M059J (cell line): Measurements from ENCODE around the gene C10orf67. TPM values are rescaled to one million over a fixed set of nuclear protein-coding genes. Genes with fewer than 3 reads are reported as not detected.
A peak's percentile ranks its signal among the peaks of the same experiment; 100 is the strongest.

Experiments used
- DNase-seq: peaks from one replicate; pipeline ENCODE4 v3.0.0-alpha.2; 2012; ENCODE audit warnings: low read depth
- total RNA-seq: library from RNA; depleted of rRNA; stranded (reverse); fragments of >200 nt; shearing (Covaris generic); gene quantifications from 2 replicates; pipeline ENCODE4 v1.2.3, GENCODE V29; 2014; rRNA removed

Gene C10orf67
- total RNA-seq, 1 experiment from 2014 or later, result 0.02 TPM

DNA sequence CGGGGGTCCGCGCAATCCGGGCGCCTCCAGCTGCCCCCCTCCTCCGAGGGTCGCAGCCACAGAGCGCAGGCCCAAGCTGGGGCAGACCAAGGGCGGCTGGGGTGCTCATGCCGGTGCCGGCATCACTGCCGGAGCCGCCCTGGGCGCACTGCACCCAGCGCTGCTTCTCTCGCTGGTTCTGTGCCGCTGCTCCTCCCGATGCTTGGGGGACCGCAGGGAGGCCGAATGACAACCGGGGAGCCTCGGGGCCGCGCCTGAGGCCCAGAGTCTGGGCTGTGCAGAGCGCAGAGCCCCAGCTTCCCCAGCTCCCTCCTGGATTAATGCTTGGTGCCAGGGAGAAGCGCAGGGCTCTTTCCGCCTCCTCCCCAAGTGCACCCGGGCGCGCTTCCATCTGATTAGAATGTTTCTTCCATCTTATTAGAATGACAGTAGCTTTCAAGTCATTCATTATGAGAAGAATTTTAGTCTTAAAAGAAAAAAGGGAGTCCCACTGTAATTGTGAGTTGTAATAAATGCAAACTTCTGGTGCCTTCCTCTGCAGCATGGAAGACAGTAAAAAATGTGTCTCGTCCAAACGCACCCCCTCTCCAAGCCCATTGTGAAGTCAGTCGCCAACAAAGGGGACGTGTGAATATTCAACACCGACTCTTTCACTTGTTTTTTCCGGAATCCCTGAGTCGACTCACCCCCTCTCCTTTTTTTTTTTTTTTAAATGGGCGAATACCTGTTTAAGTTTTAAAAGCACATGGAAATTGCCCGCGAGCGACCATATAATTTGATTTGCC, 172.0 kb downstream of the C10orf67 start:
- DNase-seq, result no peak

DNA sequence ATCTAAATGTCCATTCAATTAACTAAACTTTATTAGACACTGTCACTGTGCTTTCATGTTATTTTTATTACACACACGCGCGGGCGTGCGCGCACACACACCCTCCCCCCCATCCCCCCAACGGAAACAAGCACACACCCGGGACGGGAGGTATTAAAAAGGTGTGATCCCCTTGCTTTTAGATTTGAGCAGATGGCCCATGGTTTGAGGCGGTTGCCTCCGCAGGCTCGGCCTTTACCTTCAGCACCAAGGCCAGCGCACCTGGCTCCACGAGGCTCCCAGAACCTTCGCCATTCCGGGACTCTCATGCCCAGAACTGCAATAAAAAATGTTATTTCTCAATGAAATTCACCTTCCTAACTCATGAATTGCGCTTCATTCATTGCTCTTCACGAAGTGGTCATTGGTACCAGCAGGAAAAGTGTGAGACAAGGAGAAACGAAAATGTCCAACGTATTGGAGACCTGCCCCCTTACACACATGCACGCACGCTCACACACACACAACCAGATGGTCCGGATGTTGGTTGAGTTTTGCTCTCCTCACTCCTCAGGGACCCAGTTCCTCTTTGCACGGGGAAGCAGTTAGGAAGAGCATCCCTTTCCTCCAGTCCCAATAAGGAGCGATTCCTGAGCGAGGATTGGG, 173.2 kb downstream of the C10orf67 start:
- DNase-seq, result peak; percentile 3

DNA sequence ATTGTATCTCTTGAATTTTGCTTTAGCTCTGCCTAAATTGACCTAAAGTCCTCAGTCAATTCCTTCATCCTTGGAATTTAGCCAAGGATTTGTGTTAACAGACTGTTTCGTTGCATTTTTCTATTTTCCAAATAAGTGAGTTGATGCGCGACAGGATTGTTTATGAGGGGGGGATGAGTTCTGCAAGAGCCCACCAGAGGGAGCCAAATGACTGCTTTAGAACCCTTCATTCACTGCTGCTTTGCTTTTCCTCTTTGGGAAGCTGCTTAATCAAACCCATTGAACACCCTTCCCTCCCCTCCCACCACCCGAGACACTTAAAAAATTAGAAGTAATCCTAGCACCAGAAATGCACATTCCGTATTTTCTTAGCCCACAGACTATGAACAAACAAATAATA, 186.2 kb downstream of the C10orf67 start:
- DNase-seq, result peak; percentile 40

DNA sequence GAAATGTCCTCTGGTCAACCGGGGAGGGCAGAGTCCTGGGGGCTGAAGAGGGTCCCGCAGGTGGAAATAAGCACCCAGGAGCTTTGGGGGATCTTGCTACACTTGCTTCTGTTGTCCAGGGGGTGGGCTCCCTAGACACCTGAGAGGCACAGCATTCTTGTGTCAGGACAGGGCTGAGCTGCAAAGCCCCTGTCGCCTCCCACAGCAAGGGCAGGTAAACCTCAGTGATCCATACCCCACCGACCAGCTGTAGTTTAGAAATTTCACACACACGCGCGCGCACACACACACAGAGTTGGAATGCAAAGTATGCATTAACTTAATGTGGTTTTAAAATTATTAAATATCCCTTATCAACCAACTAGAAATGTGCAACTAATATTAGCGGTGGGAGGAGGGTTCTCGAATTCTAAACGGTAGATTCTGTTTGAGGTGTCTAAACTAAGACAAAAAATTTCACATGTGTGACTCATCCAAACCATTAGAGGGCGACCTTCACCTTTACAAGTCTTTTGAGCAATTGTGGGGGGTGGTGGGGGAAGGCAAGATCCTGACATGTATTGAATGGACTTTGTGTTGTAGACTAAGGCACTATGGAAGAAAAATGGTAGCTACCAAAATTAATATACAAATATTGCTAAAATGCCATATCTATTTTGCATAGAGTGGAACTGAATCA, 186.8 kb downstream of the C10orf67 start:
- DNase-seq, result peak; percentile 32

DNA sequence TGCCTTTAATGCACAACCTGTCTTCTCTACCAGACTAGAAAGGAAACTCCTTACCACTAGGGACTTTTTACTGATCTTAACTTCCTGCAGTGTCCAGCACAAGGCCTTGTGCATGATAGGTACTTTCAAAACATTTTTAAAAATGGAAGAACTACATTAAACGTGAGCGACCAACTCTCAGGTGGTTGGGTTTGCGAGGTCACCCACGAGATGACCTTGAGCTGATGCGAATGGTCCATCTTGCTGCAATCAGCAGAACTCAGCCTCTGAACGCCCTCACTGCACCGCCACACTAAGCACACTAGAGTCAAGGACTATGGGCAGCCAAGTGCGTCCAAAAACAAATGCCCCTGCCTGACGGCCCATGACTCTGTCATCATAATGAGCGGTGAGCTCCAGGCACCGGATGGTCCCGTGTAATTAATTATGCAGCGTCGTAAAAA, 187.3 kb downstream of the C10orf67 start:
- DNase-seq, result no peak

DNA sequence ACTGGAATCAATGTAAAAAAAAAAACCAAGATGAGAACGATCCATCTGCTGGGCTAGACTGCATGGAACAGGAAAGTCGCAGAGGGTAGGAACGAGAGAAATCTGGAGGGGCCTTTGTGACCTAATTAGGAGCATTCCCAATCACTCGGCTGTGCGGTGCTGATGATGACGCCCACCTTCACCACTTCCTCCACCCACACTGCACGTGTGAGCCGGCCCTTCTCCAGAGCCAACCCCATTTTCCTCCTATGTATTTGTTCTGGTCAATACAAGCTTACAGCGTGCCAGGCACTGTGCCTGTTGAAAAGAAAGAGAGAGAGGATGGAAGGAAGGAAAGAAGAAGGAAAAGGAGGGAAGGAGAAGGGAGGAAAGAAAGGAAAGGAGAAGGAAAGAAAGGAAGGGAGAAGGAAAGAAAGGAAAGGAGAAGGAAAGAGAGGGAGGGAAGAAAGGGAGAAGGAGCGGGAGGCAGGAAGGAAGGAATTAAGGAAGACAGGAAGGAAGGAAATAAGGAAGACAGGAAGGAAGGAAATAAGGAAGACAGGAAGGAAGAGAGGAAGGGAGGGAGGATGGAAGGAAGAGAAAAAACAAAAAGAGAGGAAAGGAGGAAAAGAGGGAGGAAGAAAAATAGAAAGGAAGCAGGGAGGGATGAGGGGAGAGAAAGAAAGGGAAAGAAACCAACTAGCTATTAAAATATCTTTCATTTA, 188.0 kb downstream of the C10orf67 start:
- DNase-seq, result no peak

DNA sequence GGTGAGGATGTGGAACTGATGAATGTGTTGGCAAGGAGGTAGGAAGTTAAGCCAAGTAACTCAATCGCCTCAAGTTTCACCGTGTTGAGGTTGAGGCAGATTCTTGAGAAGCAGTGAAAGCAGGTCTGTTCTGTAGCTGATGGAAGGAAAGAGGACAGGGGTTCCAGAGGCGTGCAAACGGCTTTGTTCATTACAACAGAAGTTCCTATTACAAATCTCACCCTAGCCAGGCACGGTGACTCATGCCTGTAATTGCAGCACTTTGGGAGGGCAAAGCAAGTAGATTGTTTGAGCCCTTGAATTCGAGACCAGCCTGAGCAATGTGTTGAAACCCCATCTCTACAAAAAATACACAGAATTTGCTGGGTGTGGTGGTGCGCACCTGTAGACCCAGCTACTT, 189.4 kb downstream of the C10orf67 start:
- DNase-seq, result peak; percentile 26

Other genes with a start within 250 kb of the C10orf67 start
- 11.3 and 11.7 TPM in 2 replicates for gene MSRB2, start 249.2 kb downstream of the C10orf67 start, total RNA-seq
- not detected in 2 replicates for gene PTF1A, start 152.5 kb downstream of the C10orf67 start, total RNA-seq
- 3.4 and 3.7 TPM in 2 replicates for gene OTUD1, start 94.3 kb upstream of the C10orf67 start, total RNA-seq